SK-N-SH treated with all-trans-retinoic acid at 6 μM for 48 hours (cell line): Measurements from ENCODE around the gene MRPS27.

Experiments used
- ATAC-seq: fragments of 200-7000 bp; cut with Tn5 transposase; 3 replicates; pipeline ENCODE4 v1.9.1; 2020; ENCODE audit warnings: mild to moderate bottlenecking, moderate library complexity
- CSDC2 ChIP-seq: fragments of 250-450 bp; sonication (Bioruptor Pico); IDR thresholded peaks from 2 replicates; pipeline ENCODE4 v1.5.0; 2020; ENCODE audit warnings: mild to moderate bottlenecking, moderate library complexity
- GLIS3 ChIP-seq: fragments of 250-450 bp; sonication (Bioruptor Pico); IDR thresholded peaks from 2 replicates; pipeline ENCODE4 v1.5.0; 2020; ENCODE audit warnings: mild to moderate bottlenecking, moderate library complexity
- ISL1 ChIP-seq: fragments of 250-450 bp; sonication (Bioruptor Pico); IDR thresholded peaks from 2 replicates; pipeline ENCODE4 v2.1.2; 2022; ENCODE audit warnings: mild to moderate bottlenecking, moderate library complexity
- PATZ1 ChIP-seq: fragments of 250-450 bp; sonication (Bioruptor Pico); IDR thresholded peaks from 2 replicates; pipeline ENCODE4 v1.8.0; 2020; ENCODE audit warnings: mild to moderate bottlenecking, moderate library complexity, borderline replicate concordance
- POU6F1 ChIP-seq: fragments of 250-450 bp; sonication (Bioruptor Pico); IDR thresholded peaks from 2 replicates; pipeline ENCODE4 v1.8.0; 2021; ENCODE audit warnings: low read depth, mild to moderate bottlenecking, moderate library complexity, borderline replicate concordance
- RARB ChIP-seq: fragments of 250-450 bp; sonication (Bioruptor Pico); IDR thresholded peaks from 2 replicates; pipeline ENCODE4 v1.8.0; 2021; ENCODE audit warnings: mild to moderate bottlenecking, moderate library complexity
- TCF4 ChIP-seq: fragments of 250-450 bp; sonication (Bioruptor Pico); IDR thresholded peaks from 2 replicates; pipeline ENCODE4 v1.8.0; 2021; ENCODE audit warnings: mild to moderate bottlenecking, moderate library complexity, borderline replicate concordance
- TSHZ2 ChIP-seq: fragments of 250-450 bp; sonication (Bioruptor Pico); IDR thresholded peaks from 2 replicates; pipeline ENCODE4 v1.5.0; 2020; ENCODE audit warnings: mild to moderate bottlenecking, moderate library complexity
- ZC3H10 ChIP-seq: fragments of 250-450 bp; sonication (Bioruptor Pico); IDR thresholded peaks from 2 replicates; pipeline ENCODE4 v1.5.1; 2021; ENCODE audit warnings: mild to moderate bottlenecking, moderate library complexity
- ZFP3 ChIP-seq: fragments of 250-450 bp; sonication (Bioruptor Pico); IDR thresholded peaks from 2 replicates; pipeline ENCODE4 v1.5.0; 2020; ENCODE audit warnings: mild to moderate bottlenecking, moderate library complexity

MRPS27 gene

GRCh38 chr5:72248410-72248981 lies 71.5 kb downstream of the MRPS27 start:
- TF ChIP-seq ISL1 (peak; percentile 68; the same call in 1 of the 2 replicates), TSHZ2 (CRISPR knock-in tag) (no peak)
- peak; percentile 21 for ATAC-seq

GRCh38 chr5:72246954-72247442 lies 73.0 kb downstream of the MRPS27 start:
- TF ChIP-seq ISL1, result peak; percentile 75
- peak; percentile 60; the same call in 1 of the 2 replicates for TF ChIP-seq TCF4 (CRISPR knock-in tag)
- no peak for TF ChIP-seq GLIS3 (CRISPR knock-in tag)
- TF ChIP-seq, all 23 proteins: peak for 2
- peak; percentile 5; the same call in 2 of the 3 replicates for ATAC-seq

GRCh38 chr5:72245951-72246532 lies 74.0 kb downstream of the MRPS27 start:
- TF ChIP-seq PATZ1 (CRISPR knock-in tag) (0 out of 2 replicates have a peak, but pooled peaks have one; percentile 19), ZC3H10 (0 out of 2 replicates have a peak, but pooled peaks have one; percentile 7), RARB (CRISPR knock-in tag) (peak; percentile 69; the same call in 1 of the 2 replicates), POU6F1 (CRISPR knock-in tag) (no peak), TSHZ2 (CRISPR knock-in tag) (peak; percentile 56; the same call in 1 of the 2 replicates), ZFP3 (CRISPR knock-in tag) (no peak), CSDC2 (CRISPR knock-in tag) (peak; percentile 81; the same call in 1 of the 2 replicates), ISL1 (peak; percentile 71)
- TF ChIP-seq, all 23 proteins: peak for 6

GRCh38 chr5:72245546-72245945 lies 74.5 kb downstream of the MRPS27 start:
- TF ChIP-seq TSHZ2 (CRISPR knock-in tag), result no peak
- TF ChIP-seq, all 23 proteins: peak for 0
- no peak for ATAC-seq

More at GRCh38 chr5:72245951-72246532, 74.0 kb downstream of the MRPS27 start:
- ATAC-seq, result peak; percentile 68
